ENCODE results near the gene USP46. TPM values are rescaled to one million over a fixed set of nuclear protein-coding genes. Genes with fewer than 3 reads are reported as not detected.
A peak's percentile ranks its signal among the peaks of the same experiment; 100 is the strongest.

Gene USP46
- total and polyA plus RNA-seq, 2 of the 4 experiments (the other 2 are of a cell fraction): 9.3 to 15.4 TPM

GRCh38 chr4:52579602-52580272 lies 79.4 kb downstream of the USP46 start:
- no peak overlapping the region for H4K5ac ChIP-seq (ENCODE audit: low read depth, low read length)
- H3K4me2 ChIP-seq (ENCODE audit: low read depth, low read length): no peak overlapping the region
- H3K4me3 ChIP-seq (ENCODE audit: insufficient read depth, low read depth, low read length): no peak overlapping the region
- intact Hi-C loops (cut with micrococcal nuclease): no loop called here
- no peak overlapping the region; the same call in 1 of the 2 replicates for H2AK5ac ChIP-seq (ENCODE audit: low read depth, low read length)
- H2BK5ac ChIP-seq (ENCODE audit: low read depth, low read length, poor library complexity, severe bottlenecking): no peak overlapping the region
- H3K23ac ChIP-seq (ENCODE audit: low read depth, low read length): no peak overlapping the region
- no CpG with 5 or more reads among the region's 4 CpGs for WGBS, 2 experiments (ENCODE audit: extremely low coverage in 2 of 2, insufficient read length in 1 of 2)
- ChIA-PET POLR2A (ENCODE audit: unreplicated experiment) (no interaction called here), CTCF (no interaction called here)
- H3K56ac ChIP-seq (ENCODE audit: extremely low read depth, insufficient read depth, low read length): no peak overlapping the region
- no peak for DNase-seq
- H3K27me3 ChIP-seq (ENCODE audit: control insufficient read depth, insufficient read depth, low read length): no peaks in the 10 kb centered on the region
- peaks cover 2% of the 10 kb centered on the region; the same call in 1 of the 2 replicates for H3K9me1 ChIP-seq (ENCODE audit: insufficient read depth, low read length)
- no peak overlapping the region for H2AFZ ChIP-seq (replicated peaks; ENCODE audit: low read length, poor library complexity)
- H2AK9ac ChIP-seq (replicated peaks; ENCODE audit: low read depth, low read length, poor library complexity): no peak overlapping the region
- no peaks in the 10 kb centered on the region for H4K20me1 ChIP-seq (ENCODE audit: insufficient read depth, low read length)
- H3K4me1 ChIP-seq (ENCODE audit: control insufficient read depth, insufficient read depth, low read length): peaks cover 5% of the 10 kb centered on the region; the same call in 1 of the 2 replicates
- no peak overlapping the region for H3K9ac ChIP-seq (ENCODE audit: low read depth, low read length)
- no TSS peak for BruUV-seq (replicated peaks)
- in situ Hi-C loops (cut with MboI; ENCODE audit: low sequenced_read_pairs): no loop called here
- H3K27ac ChIP-seq (ENCODE audit: insufficient read depth, low read length): no peak overlapping the region
- H3K4ac ChIP-seq (ENCODE audit: low read depth, low read length): no peak overlapping the region
- no peaks in the 10 kb centered on the region for H3K36me3 ChIP-seq (ENCODE audit: control insufficient read depth, insufficient read depth, low read length)
- H3K14ac ChIP-seq (replicated peaks; ENCODE audit: low read depth, low read length): no peak overlapping the region
- ATAC-seq (ENCODE audit: low read depth): no peak
- H3K9me3 ChIP-seq (ENCODE audit: control insufficient read depth, insufficient read depth, low read length): no peaks in the 10 kb centered on the region
- peak overlapping the region; percentile 22; the same call in 1 of the 2 replicates for H3K18ac ChIP-seq (ENCODE audit: low read depth, low read length)
- no peak overlapping the region for H2BK120ac ChIP-seq (ENCODE audit: low read depth, low read length)
- 0 out of 3 replicates have a peak overlapping the region, but pooled peaks have one; percentile 11 for H2BK15ac ChIP-seq (ENCODE audit: low read depth, low read length)
- no peaks in the 10 kb centered on the region for H3K79me1 ChIP-seq (ENCODE audit: low read depth in 1 of 2, low read length in 2 of 2)
- no peak overlapping the region; the same call in 1 of the 2 replicates for H2BK20ac ChIP-seq (ENCODE audit: low read depth, low read length)
- dilution Hi-C loops (cut with HindIII; ENCODE audit: low sequenced_read_pairs, unreplicated experiment): no loop called here
- no peak for TF ChIP-seq RCOR1 (IDR thresholded peaks at IDR 0.05; ENCODE audit: insufficient replicate concordance, low read length)
- TF ChIP-seq MAZ (IDR thresholded peaks at IDR 0.05; ENCODE audit: borderline replicate concordance, low read depth, low read length): no peak
- no peak for TF ChIP-seq SMC3 (IDR thresholded peaks at IDR 0.05; ENCODE audit: low read depth, low read length)
- TF ChIP-seq MXI1 (IDR thresholded peaks at IDR 0.05; ENCODE audit: borderline replicate concordance, low read depth, low read length): no peak
- TF ChIP-seq FOS (IDR thresholded peaks at IDR 0.05; ENCODE audit: low read depth, low read length): no peak
- no peak for TF ChIP-seq CHD1 (IDR thresholded peaks at IDR 0.05; ENCODE audit: low read depth, low read length)
- TF ChIP-seq POLR2A (IDR thresholded peaks at IDR 0.05; ENCODE audit: low read depth, low read length): no peak
- no peak overlapping the region for H4K8ac ChIP-seq (ENCODE audit: low read depth in 2 of 2, low read length in 2 of 2)
- H4K91ac ChIP-seq (ENCODE audit: insufficient read depth, low read depth, low read length): no peak overlapping the region
